OCI-LY3 (cell line): Measurements from ENCODE around the gene TMEM59L.

Source experiments
- CTCF ChIP-seq: fragments of 200-600, 300-600 bp; sonication (generic); IDR thresholded peaks from 2 replicates; pipeline ENCODE4 v1.5.1; 2014; ENCODE audit warnings: antibody characterized with exemption, low read length, low read depth
- EZH2phosphoT487 ChIP-seq: fragments of 200-600 bp; shearing (Covaris generic); IDR thresholded peaks from 2 replicates; pipeline ENCODE4 v1.6.1; 2018; ENCODE audit warnings: antibody characterized with exemption, mixed run types, low read depth

GRCh38 chr19:18666317-18666716, 53.6 kb downstream of the TMEM59L start:
- no peak for TF ChIP-seq EZH2phosphoT487
- no peak for TF ChIP-seq CTCF
